Activated CD4-positive, alpha-beta T cell treated with anti-CD3 and anti-CD28 coated beads for 1 hour (primary cell): ENCODE measurements around the gene SYCP3.
A peak's percentile ranks its signal among the peaks of the same experiment; 100 is the strongest.

Experiments
- DNase-seq: peaks from one replicate; pipeline ENCODE4 v3.0.0-alpha.2; 2020

Gene SYCP3

GRCh38 chr12:101738920-101739665, at the start of gene SYCP3:
Gene SYCP3 (minus strand): TSS chr12:101739462. CDS start chr12:101737935, 1,527 bp downstream.
- DNase-seq: no peak

- no peak for DNase-seq
These were observed 46.4 kb upstream of the SYCP3 start for GRCh38 chr12:101785671-101786070.

GRCh38 chr12:101784376-101784775, 45.1 kb upstream of the SYCP3 start:
- DNase-seq: no peak

- DNase-seq: no peak
These were observed 44.6 kb upstream of the SYCP3 start for GRCh38 chr12:101783838-101784237.

- no peak for DNase-seq
These were observed 43.9 kb upstream of the SYCP3 start for GRCh38 chr12:101783150-101783549.

- no peak for DNase-seq
These were observed 43.0 kb upstream of the SYCP3 start for GRCh38 chr12:101782273-101782731.

GRCh38 chr12:101781834-101782233, 42.6 kb upstream of the SYCP3 start:
- DNase-seq: no peak

- DNase-seq: no peak
These were observed 41.3 kb upstream of the SYCP3 start for GRCh38 chr12:101780599-101780998.

GRCh38 chr12:101779626-101780025, 40.4 kb upstream of the SYCP3 start:
- no peak for DNase-seq

- DNase-seq: no peak
These were observed 39.9 kb upstream of the SYCP3 start for GRCh38 chr12:101779200-101779599.

GRCh38 chr12:101777978-101778377, 38.7 kb upstream of the SYCP3 start:
- no peak for DNase-seq

GRCh38 chr12:101777485-101777884, 38.2 kb upstream of the SYCP3 start:
- DNase-seq: no peak

GRCh38 chr12:101775816-101776215, 36.6 kb upstream of the SYCP3 start:
- no peak for DNase-seq

GRCh38 chr12:101773650-101774162, 34.4 kb upstream of the SYCP3 start:
- DNase-seq: peak; percentile 55

- DNase-seq: no peak
These were observed 32.9 kb upstream of the SYCP3 start for GRCh38 chr12:101772012-101772775.

- DNase-seq: no peak
These were observed 30.6 kb upstream of the SYCP3 start for GRCh38 chr12:101769865-101770264.

- DNase-seq: no peak
These were observed 29.5 kb upstream of the SYCP3 start for GRCh38 chr12:101768781-101769180.

- DNase-seq: no peak
These were observed 28.3 kb upstream of the SYCP3 start for GRCh38 chr12:101767537-101767936.

- DNase-seq: no peak
These were observed 25.0 kb upstream of the SYCP3 start for GRCh38 chr12:101764051-101764792.

- no peak for DNase-seq
These were observed 24.1 kb upstream of the SYCP3 start for GRCh38 chr12:101763246-101763931.

GRCh38 chr12:101761781-101762180, 22.5 kb upstream of the SYCP3 start:
- no peak for DNase-seq

- DNase-seq: no peak
These were observed 22.1 kb upstream of the SYCP3 start for GRCh38 chr12:101761350-101761749.
